SK-N-SH (cell line): ENCODE results near the gene SFXN3. TPM values are rescaled to one million over a fixed set of nuclear protein-coding genes. Genes with fewer than 3 reads are reported as not detected.

Source experiments
- CTCF ChIA-PET: fragments of 300-600, 350-600 bp; formaldehyde crosslinking; extraction: SDS; loops from one replicate; lab custom pipeline; 2021; lab: Yijun Ruan, JAX
- POLR2A ChIA-PET: fragments of 350-600 bp; sonication (Branson Sonifier 250); formaldehyde crosslinking; extraction: SDS; loops from one replicate; lab custom pipeline; 2020; ENCODE audit warnings: antibody characterized with exemption, inconsistent platforms; lab: Yijun Ruan, JAX
- DNase-seq: peaks from one replicate; pipeline ENCODE4 v3.0.0; 2012
- H2AFZ ChIP-seq: fragments of 200-600 bp; sonication (generic); 2 replicates; pipeline ENCODE4 v1.8.1; 2016; ENCODE audit warnings: antibody characterized with exemption, mild to moderate bottlenecking, low read depth
- H3F3A ChIP-seq: fragments of 200-600 bp; sonication (generic); replicated peaks from 2 replicates; pipeline ENCODE3; 2016; ENCODE audit warnings: antibody characterized with exemption, mild to moderate bottlenecking; ENCODE audit not compliant: insufficient read depth
- H3K27ac ChIP-seq, 2 experiments: fragments of 200-500 bp in 1 of 2; fragments of 200-600 bp in 1 of 2; sonication (Bioruptor generic) in 1 of 2; sonication (generic), shearing (Covaris generic) in 1 of 2; 2 replicates each; pipeline versions ENCODE4 v1.5.1 to v1.6.1; 2014 to 2016; ENCODE audit warnings: low read depth in 2 of 2, inconsistent platforms in 1 of 2, low read length in 1 of 2, mild to moderate bottlenecking in 1 of 2, mixed read lengths in 1 of 2
- H3K27me3 ChIP-seq: fragments of 200-600 bp; sonication (generic), shearing (Covaris generic); 2 replicates; pipeline ENCODE4 v1.6.1; 2016; ENCODE audit warnings: mixed run types; ENCODE audit not compliant: insufficient read depth
- H3K36me3 ChIP-seq, 2 experiments: fragments of 200-500 bp in 1 of 2; fragments of 200-600 bp in 1 of 2; sonication (Bioruptor generic) in 1 of 2; sonication (generic) in 1 of 2; replicated peaks in 1 of 2; 2 replicates each; pipeline versions ENCODE3 to v1.5.1; 2014 to 2016; ENCODE audit warnings: low read length in 1 of 2, mild to moderate bottlenecking in 1 of 2; ENCODE audit not compliant: insufficient read depth in 2 of 2, control insufficient read depth in 1 of 2
- H3K4me1 ChIP-seq, 2 experiments: fragments of 200-500 bp in 1 of 2; fragments of 200-600 bp in 1 of 2; sonication (Bioruptor generic) in 1 of 2; sonication (generic), shearing (Covaris generic) in 1 of 2; 2 replicates each; pipeline versions ENCODE4 v1.5.1 to v1.6.1; 2014 to 2016; ENCODE audit warnings: low read depth in 1 of 2, low read length in 1 of 2, mixed run types in 1 of 2; ENCODE audit not compliant: insufficient read depth in 2 of 2, control insufficient read depth in 1 of 2
- H3K4me2 ChIP-seq: fragments of 200-600 bp; sonication (generic), shearing (Covaris generic); 2 replicates; pipeline ENCODE4 v1.6.1; 2017; ENCODE audit warnings: mixed run types
- H3K4me3 ChIP-seq, 2 experiments: fragments of 200-500 bp in 1 of 2; fragments of 200-600 bp in 1 of 2; sonication (Bioruptor generic) in 1 of 2; sonication (generic), shearing (Covaris generic) in 1 of 2; 2 replicates each; pipeline versions ENCODE4 v1.5.1 to v1.8.1; 2014 to 2016; ENCODE audit warnings: low read depth in 2 of 2, inconsistent platforms in 1 of 2, low read length in 1 of 2, mild to moderate bottlenecking in 1 of 2, mixed read lengths in 1 of 2, moderate library complexity in 1 of 2
- H3K79me2 ChIP-seq: fragments of 200-600 bp; sonication (generic); 2 replicates; pipeline ENCODE4 v1.8.1; 2017; ENCODE audit warnings: mild to moderate bottlenecking; ENCODE audit not compliant: insufficient read depth
- H3K9ac ChIP-seq: fragments of 200-600 bp; sonication (generic); 2 replicates; pipeline ENCODE4 v1.6.1; 2017; ENCODE audit warnings: mixed run types
- H3K9me2 ChIP-seq: fragments of 200-600 bp; sonication (generic); 2 replicates; pipeline ENCODE4 v1.6.1; 2017; ENCODE audit warnings: mixed run types
- H3K9me3 ChIP-seq: fragments of 200-600 bp; sonication (generic); 2 replicates; pipeline ENCODE4 v1.6.1; 2017; ENCODE audit warnings: mixed run types, mild to moderate bottlenecking, moderate library complexity
- H4K20me1 ChIP-seq: fragments of 200-600 bp; sonication (generic); 2 replicates; pipeline ENCODE4 v1.6.1; 2017; ENCODE audit warnings: mild to moderate bottlenecking, mixed run types; ENCODE audit not compliant: insufficient read depth
- CHD2 ChIP-seq: fragments of 150-350 bp; IDR thresholded peaks from 2 replicates; pipeline ENCODE4 v1.6.1; 2018; ENCODE audit warnings: low read length; ENCODE audit not compliant: partially characterized antibody
- EP300 ChIP-seq, 2 experiments: IDR thresholded peaks; 2 replicates each; pipeline versions ENCODE4 v1.4.0 to v1.6.1; 2012; ENCODE audit warnings: borderline replicate concordance in 1 of 2, low read depth in 1 of 2, low read length in 1 of 2
- EZH2phosphoT487 ChIP-seq: fragments of 200-600 bp; sonication (generic); IDR thresholded peaks from 2 replicates; pipeline ENCODE4 v1.6.1; 2017; ENCODE audit warnings: low read depth, mixed run types, mild to moderate bottlenecking, antibody characterized with exemption, moderate library complexity, borderline replicate concordance
- FOSL2 ChIP-seq: IDR thresholded peaks from 2 replicates; pipeline ENCODE4 v1.4.0; 2012; ENCODE audit warnings: low read depth, mild to moderate bottlenecking, moderate library complexity, borderline replicate concordance
- IRF3 ChIP-seq: fragments of 150-350 bp; IDR thresholded peaks from 2 replicates; pipeline ENCODE4 v1.6.1; 2016; ENCODE audit warnings: mild to moderate bottlenecking, low read depth, low read length
- JUND ChIP-seq: IDR thresholded peaks from 2 replicates; pipeline ENCODE4 v1.4.0; 2012
- MAX ChIP-seq: IDR thresholded peaks from 2 replicates; pipeline ENCODE4 v1.4.0; 2012; ENCODE audit warnings: low read depth
- RAD21 ChIP-seq: IDR thresholded peaks from 2 replicates; pipeline ENCODE4 v1.6.1; 2012; ENCODE audit warnings: mild to moderate bottlenecking, low read length
- TCF12 ChIP-seq: IDR thresholded peaks from 2 replicates; pipeline ENCODE4 v1.4.0; 2012
- WGBS: methylation state at CpG from one replicate; pipeline ENCODE4 v1.1.6; 2017; ENCODE audit warnings: low lambda C conversion rate; 5-methylcytosine and 5-hydroxymethylcytosine counted together
- polyA plus RNA-seq, 3 experiments: library from polyadenylated mRNA; depleted of rRNA; stranded (reverse); fragments of >200 nt; gene quantifications; 2 replicates each; pipeline ENCODE4 v1.2.3, GENCODE V29; 2012
- TF ChIP-seq, protein P1 (sequence below): IDR thresholded peaks from 2 replicates; pipeline ENCODE4; 2012
- TF ChIP-seq, protein P2 (sequence below): fragments of 150-350 bp; IDR thresholded peaks from 2 replicates; pipeline ENCODE4 v1.6.1; 2017; ENCODE audit warnings: antibody characterized with exemption, low read length, low read depth, borderline replicate concordance
- TF ChIP-seq, protein P3 (sequence below): fragments of 200-600 bp; sonication (generic); IDR thresholded peaks from 2 replicates; pipeline ENCODE4 v1.6.1; 2017; ENCODE audit warnings: antibody characterized with exemption, mild to moderate bottlenecking, moderate library complexity

Gene SFXN3
- polyA plus RNA-seq, 1 of the 3 experiments (the other 2 are of a cell fraction), result 142 TPM

DNA sequence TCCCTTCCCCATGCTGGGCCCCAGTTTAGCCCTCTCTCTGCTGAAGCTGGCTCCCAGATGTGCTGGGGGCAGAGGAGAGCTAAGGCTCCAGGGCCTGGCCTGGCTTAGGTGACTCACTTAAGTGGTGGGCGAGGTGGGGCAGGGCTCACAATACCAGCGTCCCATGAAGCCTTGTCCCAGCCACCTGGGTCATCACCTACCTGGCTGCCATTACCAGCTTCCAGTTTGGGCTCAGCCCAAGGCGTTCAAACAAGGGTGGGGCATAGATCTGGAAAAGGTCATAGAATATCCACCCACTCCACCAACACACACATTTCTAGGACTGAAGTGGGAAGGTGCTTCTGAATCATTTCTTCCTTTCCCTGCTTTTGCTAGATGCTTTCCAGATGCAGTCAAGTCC lies 39.1 kb downstream of the SFXN3 start (continued):
- TF ChIP-seq IRF3, result no peak

- H3K79me2 ChIP-seq, result no peaks in the 10 kb centered on the region
- H3K9ac ChIP-seq, result no peak overlapping the region
- no peak overlapping the region for H2AFZ ChIP-seq
- H4K20me1 ChIP-seq, result no peaks in the 10 kb centered on the region
- ChIA-PET POLR2A (interaction anchor here (1.0 kb wide), 1 partner anchor 9 kb away, joined by 3 read pairs; no protein-coding TSS in a partner anchor), CTCF (interaction anchor here (0.7 to 18.9 kb wide), 14 partner anchors 10 to 69 kb away, joined by 3 to 234 read pairs (median 4); partner anchors contain the start of gene KAZALD1)
- no peaks in the 10 kb centered on the region for H3K9me3 ChIP-seq
- no peaks in the 10 kb centered on the region for H3K9me2 ChIP-seq
- peaks cover 0 to 4% of the 10 kb centered on the region in 2 experiments; a peak in 1 of 4 replicates for H3K4me1 ChIP-seq
- no peak overlapping the region for H3K4me3 ChIP-seq
- 72% methylated on average over 6 of the region's 6 CpGs for WGBS
- no peaks in the 10 kb centered on the region for H3K36me3 ChIP-seq
- no peak for DNase-seq
- H3K27me3 ChIP-seq, result peaks cover 27% of the 10 kb centered on the region; the same call in 1 of the 2 replicates
- H3K4me2 ChIP-seq, result no peak overlapping the region
- TF ChIP-seq TCF12 (no peak), MAX (no peak), EP300 (IDR thresholded peaks at IDR 0.05; ENCODE audit: borderline replicate concordance in 1 of 2, low read depth in 1 of 2, low read length in 1 of 2) (no peak), JUND (no peak), CHD2 (no peak), RAD21 (no peak), FOSL2 (no peak), EZH2phosphoT487 (no peak)
- TF ChIP-seq, protein P1, sequence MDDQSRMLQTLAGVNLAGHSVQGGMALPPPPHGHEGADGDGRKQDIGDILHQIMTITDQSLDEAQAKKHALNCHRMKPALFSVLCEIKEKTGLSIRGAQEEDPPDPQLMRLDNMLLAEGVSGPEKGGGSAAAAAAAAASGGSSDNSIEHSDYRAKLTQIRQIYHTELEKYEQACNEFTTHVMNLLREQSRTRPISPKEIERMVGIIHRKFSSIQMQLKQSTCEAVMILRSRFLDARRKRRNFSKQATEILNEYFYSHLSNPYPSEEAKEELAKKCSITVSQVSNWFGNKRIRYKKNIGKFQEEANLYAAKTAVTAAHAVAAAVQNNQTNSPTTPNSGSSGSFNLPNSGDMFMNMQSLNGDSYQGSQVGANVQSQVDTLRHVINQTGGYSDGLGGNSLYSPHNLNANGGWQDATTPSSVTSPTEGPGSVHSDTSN, result no peak
- TF ChIP-seq, protein P2, sequence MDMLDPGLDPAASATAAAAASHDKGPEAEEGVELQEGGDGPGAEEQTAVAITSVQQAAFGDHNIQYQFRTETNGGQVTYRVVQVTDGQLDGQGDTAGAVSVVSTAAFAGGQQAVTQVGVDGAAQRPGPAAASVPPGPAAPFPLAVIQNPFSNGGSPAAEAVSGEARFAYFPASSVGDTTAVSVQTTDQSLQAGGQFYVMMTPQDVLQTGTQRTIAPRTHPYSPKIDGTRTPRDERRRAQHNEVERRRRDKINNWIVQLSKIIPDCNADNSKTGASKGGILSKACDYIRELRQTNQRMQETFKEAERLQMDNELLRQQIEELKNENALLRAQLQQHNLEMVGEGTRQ, result no peak
- TF ChIP-seq, protein P3, sequence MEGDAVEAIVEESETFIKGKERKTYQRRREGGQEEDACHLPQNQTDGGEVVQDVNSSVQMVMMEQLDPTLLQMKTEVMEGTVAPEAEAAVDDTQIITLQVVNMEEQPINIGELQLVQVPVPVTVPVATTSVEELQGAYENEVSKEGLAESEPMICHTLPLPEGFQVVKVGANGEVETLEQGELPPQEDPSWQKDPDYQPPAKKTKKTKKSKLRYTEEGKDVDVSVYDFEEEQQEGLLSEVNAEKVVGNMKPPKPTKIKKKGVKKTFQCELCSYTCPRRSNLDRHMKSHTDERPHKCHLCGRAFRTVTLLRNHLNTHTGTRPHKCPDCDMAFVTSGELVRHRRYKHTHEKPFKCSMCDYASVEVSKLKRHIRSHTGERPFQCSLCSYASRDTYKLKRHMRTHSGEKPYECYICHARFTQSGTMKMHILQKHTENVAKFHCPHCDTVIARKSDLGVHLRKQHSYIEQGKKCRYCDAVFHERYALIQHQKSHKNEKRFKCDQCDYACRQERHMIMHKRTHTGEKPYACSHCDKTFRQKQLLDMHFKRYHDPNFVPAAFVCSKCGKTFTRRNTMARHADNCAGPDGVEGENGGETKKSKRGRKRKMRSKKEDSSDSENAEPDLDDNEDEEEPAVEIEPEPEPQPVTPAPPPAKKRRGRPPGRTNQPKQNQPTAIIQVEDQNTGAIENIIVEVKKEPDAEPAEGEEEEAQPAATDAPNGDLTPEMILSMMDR, result no peak
- H3K27ac ChIP-seq, result no peak overlapping the region
- H3F3A ChIP-seq, result peaks cover 4% of the 10 kb centered on the region
Observed at GRCh38 chr10:101071267-101071884, 40.3 kb downstream of the SFXN3 start.
